T-cell (primary cell): ENCODE data around the gene XCL1. TPM values are rescaled to one million over a fixed set of nuclear protein-coding genes. Genes with fewer than 3 reads are reported as not detected.

ENCODE experiments used
- ATAC-seq, 4 experiments: fragments of 200-7000 bp in 3 of 4; fragments of 150-1000 bp in 1 of 4; cut with Tn5 transposase; replicated peaks in 1 of 4; 1 replicate in 3 of 4; 2 replicates in 1 of 4; pipeline ENCODE4 v1.10.0; 2021; ENCODE audit warnings: moderate library complexity in 3 of 4, mild to moderate bottlenecking in 2 of 4, moderate number of reproducible peaks in 1 of 4
- CTCF ChIA-PET, 2 donors: fragments of 300-600 bp; sonication (Branson Sonifier 250); formaldehyde crosslinking; loops; one replicate each; lab custom pipeline; 2022; ENCODE audit warnings: antibody characterized with exemption in 2 of 2; lab: Charles Lee
- POLR2A ChIA-PET, 2 donors: fragments of 300-600 bp; sonication (Branson Sonifier 250); formaldehyde crosslinking; loops; one replicate each; lab custom pipeline; 2022; ENCODE audit warnings: antibody characterized with exemption in 2 of 2; lab: Charles Lee
- DNase-seq, 35 experiments: peaks; one replicate each; pipeline versions ENCODE4 v3.0.0 to v3.0.0-alpha.2; 2013 to 2023
- H3K27ac ChIP-seq: one replicate; pipeline ENCODE4 v1.5.1; 2013; ENCODE audit warnings: low read length
- H3K27me3 ChIP-seq, 2 experiments: replicated peaks in 1 of 2; 1 replicate in 1 of 2; 2 replicates in 1 of 2; pipeline versions ENCODE4 v1.6.1 to v1.7.0; 2013; ENCODE audit warnings: low read length in 1 of 2, mixed read lengths in 1 of 2; ENCODE audit not compliant: control insufficient read depth in 2 of 2, insufficient read depth in 2 of 2; ENCODE audit errors: extremely low read depth in 1 of 2
- H3K36me3 ChIP-seq, 2 donors: 1 replicate in 1 of 2; 2 replicates in 1 of 2; pipeline versions ENCODE4 v1.6.1 to v1.7.0; 2013; ENCODE audit warnings: low read length in 1 of 2; ENCODE audit not compliant: control insufficient read depth in 2 of 2, insufficient read depth in 1 of 2; ENCODE audit errors: extremely low read depth in 1 of 2
- H3K4me1 ChIP-seq, 2 experiments: 1 replicate in 1 of 2; 2 replicates in 1 of 2; pipeline versions ENCODE4 v1.6.1 to v1.7.0; 2013; ENCODE audit warnings: low read length in 2 of 2, mixed read lengths in 1 of 2; ENCODE audit not compliant: insufficient read depth in 2 of 2, control insufficient read depth in 1 of 2; ENCODE audit errors: extremely low read depth in 1 of 2
- H3K4me3 ChIP-seq, 2 donors: 1 replicate in 1 of 2; 2 replicates in 1 of 2; pipeline versions ENCODE4 v1.5.1 to v1.7.0; 2013; ENCODE audit warnings: mild to moderate bottlenecking in 2 of 2, low read length in 1 of 2, moderate library complexity in 1 of 2; ENCODE audit not compliant: control insufficient read depth in 1 of 2; ENCODE audit errors: extremely low read depth in 1 of 2
- H3K9me3 ChIP-seq: 2 replicates; pipeline ENCODE4 v1.7.0; 2013
- H3K27ac Mint-ChIP-seq, 2 donors: one replicate each; pipeline ENCODE4 v1.8.0; 2020 to 2021; ENCODE audit warnings: mild to moderate bottlenecking in 2 of 2, mixed read lengths in 2 of 2
- H3K27me3 Mint-ChIP-seq, 2 donors: one replicate each; pipeline ENCODE4 v1.8.0; 2021 to 2022; ENCODE audit warnings: mixed read lengths in 2 of 2
- H3K36me3 Mint-ChIP-seq: one replicate; pipeline ENCODE4 v1.8.0; 2021; ENCODE audit warnings: mixed read lengths
- H3K4me1 Mint-ChIP-seq, 3 donors: one replicate each; pipeline ENCODE4 v1.8.0; 2020 to 2022; ENCODE audit warnings: mixed read lengths in 3 of 3, mild to moderate bottlenecking in 1 of 3
- H3K4me3 Mint-ChIP-seq, 3 donors: one replicate each; pipeline ENCODE4 v1.8.0; 2020 to 2022; ENCODE audit warnings: mild to moderate bottlenecking in 3 of 3, mixed read lengths in 3 of 3, moderate library complexity in 3 of 3
- H3K9me3 Mint-ChIP-seq, 3 donors: one replicate each; pipeline ENCODE4 v1.8.0; 2020 to 2022; ENCODE audit warnings: mixed read lengths in 3 of 3
- WGBS: methylation state at CpG from one replicate; pipeline ENCODE4 v1.1.5; 2013; ENCODE audit warnings: missing lambda C conversion rate; ENCODE audit not compliant: insufficient coverage; 5-methylcytosine and 5-hydroxymethylcytosine counted together
- total RNA-seq, 35 experiments: library from RNA in 6 of 35; stranded (reverse) in 6 of 35; fragments of 120-200 nt in 1 of 35; gene quantifications; one replicate each; pipeline versions ENCODE4 v1.2.1 to v1.2.4 and lab custom pipeline; 2013 to 2026

Gene XCL1
- total RNA-seq, 5 donors from 2014 or later (not counting 1 experiment from before 2014, with no cell fraction given), result 0.45 to 5.0 (median 3.5) TPM

DNA sequence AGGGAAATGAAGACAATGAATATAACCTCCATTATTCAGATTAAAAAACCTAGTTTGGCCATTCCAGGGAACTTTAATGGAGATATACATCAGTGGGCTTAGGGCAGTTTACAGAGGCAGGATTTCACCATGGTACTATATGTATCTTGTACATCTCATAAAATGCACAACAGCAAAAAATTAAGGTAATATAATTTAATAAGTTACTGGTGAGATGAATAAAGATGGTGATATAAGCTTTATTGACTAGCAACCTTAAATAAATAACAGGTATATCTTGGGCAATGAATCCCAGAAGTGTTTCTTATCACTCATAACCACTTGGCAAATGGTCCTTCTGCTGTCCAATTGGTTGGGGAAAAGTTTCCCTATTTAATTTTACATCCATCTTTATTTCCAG lies 29.0 kb downstream of the XCL1 start:
- Histone ChIP-seq H3K27ac (no peak overlapping the region), H3K9me3 (no peaks in the 10 kb centered on the region), H3K4me1 (no peaks in the 10 kb centered on the region), H3K4me3 (no peak overlapping the region), H3K27me3 (no peaks in the 10 kb centered on the region), H3K36me3 (no peaks in the 10 kb centered on the region)
- DNase-seq (no peak), ATAC-seq (no peak)
- ChIA-PET POLR2A (no interaction called here), CTCF (interaction anchor here (0.9 to 6.0 kb wide), 3 partner anchors 743 to 750 kb away, joined by 3 to 88 read pairs (median 4); no protein-coding TSS in a partner anchor)
- no peak overlapping the region for H3K27ac Mint-ChIP-seq
- H3K9me3 Mint-ChIP-seq, result no peaks in the 10 kb centered on the region
- H3K4me3 Mint-ChIP-seq, result no peak overlapping the region
- H3K4me1 Mint-ChIP-seq, result no peaks in the 10 kb centered on the region
- no peaks in the 10 kb centered on the region for H3K36me3 Mint-ChIP-seq
- peaks cover 9 to 12% of the 10 kb centered on the region in 2 donors for H3K27me3 Mint-ChIP-seq

GRCh38 chr1:168606096-168606495 lies 29.7 kb downstream of the XCL1 start:
- H3K4me3 ChIP-seq, result no peak overlapping the region
- ATAC-seq (no peak), DNase-seq (no peak)
- no peaks in the 10 kb centered on the region for H3K36me3 Mint-ChIP-seq
- no peaks in the 10 kb centered on the region for H3K4me1 Mint-ChIP-seq
- H3K4me3 Mint-ChIP-seq, result no peak overlapping the region
- no peaks in the 10 kb centered on the region for H3K9me3 ChIP-seq
- H3K27ac ChIP-seq, result no peak overlapping the region
- H3K4me1 ChIP-seq, result no peaks in the 10 kb centered on the region
- H3K27ac Mint-ChIP-seq, result no peak overlapping the region
- H3K36me3 ChIP-seq, result no peaks in the 10 kb centered on the region
- H3K27me3 ChIP-seq, result no peaks in the 10 kb centered on the region
- peaks cover 9 to 12% of the 10 kb centered on the region in 2 donors for H3K27me3 Mint-ChIP-seq
- CTCF ChIA-PET, result interaction anchor here in 1 of 2 donors (1.0 to 6.0 kb wide), 2 partner anchors 743 to 750 kb away, joined by 3 to 88 read pairs; no protein-coding TSS in a partner anchor
- POLR2A ChIA-PET, result no interaction called here
- H3K9me3 Mint-ChIP-seq, result no peaks in the 10 kb centered on the region

GRCh38 chr1:168607872-168608428 lies 31.5 kb downstream of the XCL1 start:
- CTCF ChIA-PET, result interaction anchor here in 1 of 2 donors (6.0 kb wide), 1 partner anchor 741 kb away, joined by 88 read pairs; no protein-coding TSS in a partner anchor

DNA sequence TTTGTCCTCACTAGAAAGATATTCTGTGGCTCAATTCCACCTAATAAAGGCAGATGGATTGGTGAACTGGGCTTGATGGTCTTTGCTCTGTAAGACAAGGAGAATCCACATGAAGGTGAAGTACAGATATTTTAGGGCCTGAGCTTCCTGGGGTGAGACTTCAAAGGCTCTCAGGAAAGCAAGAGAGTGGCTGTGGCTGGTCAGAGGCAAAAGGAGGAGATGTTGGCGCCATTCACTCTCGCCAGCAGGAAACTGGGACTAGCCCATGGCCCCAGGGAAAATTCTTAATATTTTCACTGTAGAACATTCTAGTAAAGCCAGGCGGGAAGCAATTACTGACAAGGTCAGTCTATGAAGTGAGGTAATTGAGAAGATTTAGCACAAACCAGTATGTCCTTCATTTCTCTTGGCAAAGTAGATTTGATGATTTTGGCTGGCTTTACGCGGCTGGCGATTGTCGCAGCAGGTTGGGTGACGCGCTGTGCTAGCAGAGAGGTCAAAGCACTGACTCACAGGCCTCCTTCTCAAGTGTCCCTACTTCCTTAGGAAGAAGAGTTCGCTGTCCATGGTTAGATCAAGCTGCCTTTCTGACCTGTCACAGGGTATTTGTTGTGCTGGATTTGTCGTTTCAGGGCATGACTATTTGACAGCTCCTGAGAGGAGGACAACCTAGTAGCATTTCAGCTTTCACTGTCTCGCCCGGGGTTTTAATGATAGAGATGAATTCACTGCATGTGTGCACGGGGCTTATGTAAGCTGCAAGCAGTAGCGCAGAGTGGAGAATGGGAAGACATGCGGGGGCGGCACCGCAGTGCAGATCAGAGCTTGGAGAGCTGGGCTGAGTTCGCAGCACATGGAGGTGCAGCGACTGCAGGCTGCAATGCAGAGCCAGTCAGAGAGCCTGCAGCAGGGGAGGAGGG lies 32.7 kb downstream of the XCL1 start:
- Mint-ChIP-seq H3K4me3 (no peak overlapping the region), H3K36me3 (no peaks in the 10 kb centered on the region), H3K4me1 (no peaks in the 10 kb centered on the region), H3K9me3 (no peaks in the 10 kb centered on the region), H3K27me3 (peaks cover 8 to 9% of the 10 kb centered on the region in 2 donors), H3K27ac (no peak overlapping the region)
- WGBS, result 93% methylated on average over 16 of the region's 20 CpGs
- ChIA-PET POLR2A (no interaction called here), CTCF (interaction anchor here in 1 of 2 donors (6.0 kb wide), 1 partner anchor 740 kb away, joined by 88 read pairs; no protein-coding TSS in a partner anchor)
- DNase-seq, result no peak
- H3K4me1 ChIP-seq, result no peaks in the 10 kb centered on the region
- H3K4me3 ChIP-seq, result no peak overlapping the region
- no peak overlapping the region for H3K27ac ChIP-seq
- ATAC-seq, result no peak
- no peaks in the 10 kb centered on the region for H3K9me3 ChIP-seq
- H3K27me3 ChIP-seq, result peaks cover 0 to under 1% of the 10 kb centered on the region in 2 experiments
- no peaks in the 10 kb centered on the region for H3K36me3 ChIP-seq

More at GRCh38 chr1:168607872-168608428, 31.5 kb downstream of the XCL1 start:
- 100% methylated on average over 1 of the region's 3 CpGs for WGBS
- no peak overlapping the region for H3K4me3 ChIP-seq
- no peak overlapping the region for H3K27ac Mint-ChIP-seq
- ATAC-seq (no peak), DNase-seq (no peak)
- H3K9me3 ChIP-seq, result no peaks in the 10 kb centered on the region
- H3K4me1 ChIP-seq, result no peaks in the 10 kb centered on the region
- no peaks in the 10 kb centered on the region for H3K36me3 Mint-ChIP-seq
- no peak overlapping the region for H3K27ac ChIP-seq
- no peaks in the 10 kb centered on the region for H3K27me3 ChIP-seq
- no peaks in the 10 kb centered on the region for H3K9me3 Mint-ChIP-seq
- H3K27me3 Mint-ChIP-seq, result peaks cover 8 to 9% of the 10 kb centered on the region in 2 donors
- POLR2A ChIA-PET, result interaction anchor here in 1 of 2 donors (0.6 kb wide), 1 partner anchor 805 kb away, joined by 3 read pairs; no protein-coding TSS in a partner anchor
- H3K36me3 ChIP-seq, result no peaks in the 10 kb centered on the region
- no peaks in the 10 kb centered on the region for H3K4me1 Mint-ChIP-seq
- no peak overlapping the region for H3K4me3 Mint-ChIP-seq

DNA sequence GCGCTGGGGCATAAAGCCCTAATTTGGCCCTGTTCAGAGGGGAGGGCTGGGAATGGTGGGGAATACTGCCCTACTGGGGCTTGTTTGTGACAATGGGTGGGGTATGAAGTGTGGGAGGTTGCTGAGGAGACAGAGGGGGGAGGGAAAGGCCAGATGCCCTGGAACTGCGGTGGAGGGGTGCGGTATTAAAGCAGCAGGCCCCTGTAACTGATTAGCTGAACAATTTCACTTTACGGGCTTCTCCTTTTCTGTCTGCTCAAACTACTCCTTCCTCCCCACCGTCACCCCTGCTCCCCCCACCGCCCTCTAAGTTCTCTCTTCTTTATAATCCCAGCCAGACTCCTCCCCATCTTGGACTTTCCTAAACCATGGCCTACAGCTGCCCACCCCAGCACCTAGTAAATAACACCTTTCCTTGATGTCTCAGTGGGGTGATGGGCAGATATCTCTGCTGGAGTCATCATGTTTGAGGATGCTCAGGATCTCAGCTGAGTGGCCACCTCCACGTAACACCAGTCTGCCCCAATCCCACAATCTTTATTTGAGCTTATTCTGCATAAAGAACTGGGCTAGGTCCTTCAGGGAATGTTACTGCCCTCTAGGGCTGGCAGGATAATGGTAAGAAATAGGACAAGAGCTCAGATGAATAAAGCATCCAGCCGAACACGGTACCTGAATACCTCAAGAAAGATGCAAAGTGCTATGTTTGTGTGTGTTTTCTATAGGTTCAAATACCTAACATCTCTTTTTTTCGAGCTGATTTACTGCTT lies 33.5 kb downstream of the XCL1 start:
- no peak for ATAC-seq
- Mint-ChIP-seq H3K4me1 (no peaks in the 10 kb centered on the region), H3K4me3 (no peak overlapping the region), H3K27ac (no peak overlapping the region), H3K9me3 (no peaks in the 10 kb centered on the region), H3K27me3 (peaks cover 8 to 9% of the 10 kb centered on the region in 2 donors), H3K36me3 (no peaks in the 10 kb centered on the region)
- H3K27ac ChIP-seq, result no peak overlapping the region
- H3K9me3 ChIP-seq, result no peaks in the 10 kb centered on the region
- no peak overlapping the region for H3K4me3 ChIP-seq
- DNase-seq, result no peak
- ChIA-PET CTCF (no interaction called here), POLR2A (interaction anchor here in 1 of 2 donors (0.6 kb wide), 1 partner anchor 375 kb away, joined by 5 read pairs; no protein-coding TSS in a partner anchor)
- 89% methylated on average over 1 of the region's 10 CpGs for WGBS
- H3K36me3 ChIP-seq, result no peaks in the 10 kb centered on the region
- no peaks in the 10 kb centered on the region for H3K4me1 ChIP-seq
- H3K27me3 ChIP-seq, result peaks cover 0 to 4% of the 10 kb centered on the region in 2 experiments

DNA sequence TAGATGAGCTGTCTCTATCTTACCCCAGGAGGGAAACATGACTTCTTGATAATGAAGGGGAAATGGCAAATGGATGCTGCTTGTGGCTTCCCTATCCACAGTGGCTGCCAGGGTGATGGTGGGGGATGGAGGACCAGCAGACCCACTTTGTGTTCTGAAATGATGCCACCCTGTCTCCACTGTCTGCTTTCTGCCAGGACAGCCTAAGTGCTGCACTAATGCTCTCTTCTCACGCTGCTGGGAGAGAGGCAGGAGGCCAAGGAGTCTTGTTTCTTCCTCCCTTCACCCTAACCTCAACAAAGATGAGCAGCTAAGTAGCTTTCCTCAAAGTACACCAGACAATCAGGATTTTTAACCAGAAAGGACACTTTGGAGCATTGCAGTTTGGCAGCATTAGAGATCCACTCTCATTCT lies 36.6 kb downstream of the XCL1 start:
- H3K9me3 ChIP-seq, result no peaks in the 10 kb centered on the region
- H3K4me1 ChIP-seq, result no peaks in the 10 kb centered on the region
- H3K27ac ChIP-seq, result no peak overlapping the region
- no peaks in the 10 kb centered on the region for H3K36me3 ChIP-seq
- 100% methylated on average over 1 of the region's 1 CpG for whole genome bisulfite sequencing
- ATAC-seq (no peak), DNase-seq (no peak)
- no peak overlapping the region for H3K4me3 ChIP-seq
- Mint-ChIP-seq H3K9me3 (no peaks in the 10 kb centered on the region), H3K36me3 (no peaks in the 10 kb centered on the region), H3K4me3 (no peak overlapping the region), H3K27ac (no peak overlapping the region), H3K27me3 (peaks cover 9 to 13% of the 10 kb centered on the region in 2 donors), H3K4me1 (no peaks in the 10 kb centered on the region)
- CTCF ChIA-PET, result interaction anchor here in 1 of 2 donors (2.6 kb wide), 1 partner anchor 9 kb away, joined by 7 read pairs; no protein-coding TSS in a partner anchor
- POLR2A ChIA-PET, result no interaction called here
- H3K27me3 ChIP-seq, result peaks cover 0 to 4% of the 10 kb centered on the region in 2 experiments
